OCI-LY7 (cell line): ENCODE data around the gene SPACA9.

Source experiments
- EZH2phosphoT487 ChIP-seq: fragments of 200-600 bp; sonication (generic); IDR thresholded peaks from 2 replicates; pipeline ENCODE4 v1.6.1; 2018; ENCODE audit warnings: low read depth, borderline replicate concordance, mild to moderate bottlenecking, mixed run types, antibody characterized with exemption, low read length, moderate library complexity, mixed read lengths
- TF ChIP-seq, protein P1 (sequence below): fragments of 200-600 bp; sonication (generic); conservative IDR thresholded peaks from 2 replicates; pipeline ENCODE4 v1.5.1; 2014; ENCODE audit warnings: mild to moderate bottlenecking, antibody characterized with exemption, low read length, moderate library complexity, mixed read lengths

DNA sequence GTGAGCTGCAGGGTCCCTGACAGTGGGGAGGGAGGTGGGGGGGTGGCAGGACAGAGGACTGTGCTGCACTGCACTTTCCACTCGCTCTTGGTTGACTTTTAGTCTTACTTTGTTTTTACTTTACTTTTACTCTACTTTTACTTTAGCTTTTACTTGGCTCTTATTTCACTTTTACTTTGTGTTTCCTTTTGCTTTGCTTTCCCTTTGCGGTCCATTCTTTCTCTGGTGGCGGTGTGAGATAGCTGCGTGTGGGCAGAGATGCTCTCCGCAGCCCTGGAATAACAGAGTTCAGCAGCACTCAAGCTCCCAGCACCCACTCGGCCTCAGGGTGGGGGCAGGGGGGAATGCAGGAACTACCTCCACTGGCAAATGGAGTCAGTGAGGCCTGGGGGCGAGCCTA lies 5.3 kb upstream of the SPACA9 start:
- TF ChIP-seq, protein P1, sequence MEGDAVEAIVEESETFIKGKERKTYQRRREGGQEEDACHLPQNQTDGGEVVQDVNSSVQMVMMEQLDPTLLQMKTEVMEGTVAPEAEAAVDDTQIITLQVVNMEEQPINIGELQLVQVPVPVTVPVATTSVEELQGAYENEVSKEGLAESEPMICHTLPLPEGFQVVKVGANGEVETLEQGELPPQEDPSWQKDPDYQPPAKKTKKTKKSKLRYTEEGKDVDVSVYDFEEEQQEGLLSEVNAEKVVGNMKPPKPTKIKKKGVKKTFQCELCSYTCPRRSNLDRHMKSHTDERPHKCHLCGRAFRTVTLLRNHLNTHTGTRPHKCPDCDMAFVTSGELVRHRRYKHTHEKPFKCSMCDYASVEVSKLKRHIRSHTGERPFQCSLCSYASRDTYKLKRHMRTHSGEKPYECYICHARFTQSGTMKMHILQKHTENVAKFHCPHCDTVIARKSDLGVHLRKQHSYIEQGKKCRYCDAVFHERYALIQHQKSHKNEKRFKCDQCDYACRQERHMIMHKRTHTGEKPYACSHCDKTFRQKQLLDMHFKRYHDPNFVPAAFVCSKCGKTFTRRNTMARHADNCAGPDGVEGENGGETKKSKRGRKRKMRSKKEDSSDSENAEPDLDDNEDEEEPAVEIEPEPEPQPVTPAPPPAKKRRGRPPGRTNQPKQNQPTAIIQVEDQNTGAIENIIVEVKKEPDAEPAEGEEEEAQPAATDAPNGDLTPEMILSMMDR = no peak
- no peak for TF ChIP-seq EZH2phosphoT487
